Measurements from ENCODE around the gene CTR9.

CTR9 gene

GRCh38 chr11:10780040-10780439 is 29.0 kb downstream of the CTR9 start:
- DNase-seq (ENCODE audit: low read depth in 2 of 2) = no peak

DNA sequence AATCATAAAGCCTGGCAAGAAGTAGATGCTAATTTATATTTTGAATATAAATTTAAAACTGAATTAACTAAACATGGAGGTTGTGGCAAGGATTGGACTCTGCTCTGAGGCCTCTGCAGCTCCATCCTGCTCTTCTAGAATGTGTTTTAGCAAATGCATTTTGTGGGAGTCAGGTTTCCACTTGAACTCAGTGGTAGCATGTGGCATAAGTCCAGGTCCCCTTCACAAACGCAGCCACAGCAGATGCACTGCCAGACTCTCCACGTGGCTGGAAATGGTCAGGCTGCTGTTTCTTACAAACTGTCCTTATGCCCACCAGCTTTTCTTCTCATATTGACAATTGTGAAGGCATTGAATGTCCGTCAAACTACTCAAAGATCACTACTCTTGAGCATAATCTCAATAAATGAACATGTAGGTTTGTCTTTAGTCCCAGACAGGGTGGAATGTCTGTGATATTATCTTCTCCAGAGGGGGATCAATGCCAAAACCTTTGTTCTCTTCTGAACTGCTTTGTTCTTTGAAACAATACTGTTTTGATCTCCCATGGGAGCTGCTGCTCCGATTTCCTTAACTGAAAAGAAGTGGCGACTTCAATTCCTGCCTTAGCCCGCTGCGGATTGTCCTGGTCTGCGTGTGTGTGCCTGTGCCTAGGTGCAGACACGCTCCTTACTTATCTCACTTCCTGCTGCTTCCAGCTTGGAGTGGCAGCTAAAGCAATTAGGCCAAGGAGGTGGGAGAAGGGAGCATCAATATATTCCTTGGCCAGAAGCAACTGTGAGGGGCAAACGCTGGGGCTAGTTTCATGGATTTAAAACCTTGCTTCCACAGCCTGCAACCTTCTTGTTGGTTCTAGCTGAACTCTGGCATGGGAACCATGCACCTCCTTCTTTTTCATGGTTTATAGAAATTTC is 33.4 kb downstream of the CTR9 start:
- no peak for DNase-seq (ENCODE audit: low read depth in 2 of 2)

- no peak for DNase-seq (ENCODE audit: low read depth in 2 of 2)
Measured at GRCh38 chr11:10785146-10785474, 34.1 kb downstream of the CTR9 start.

DNA sequence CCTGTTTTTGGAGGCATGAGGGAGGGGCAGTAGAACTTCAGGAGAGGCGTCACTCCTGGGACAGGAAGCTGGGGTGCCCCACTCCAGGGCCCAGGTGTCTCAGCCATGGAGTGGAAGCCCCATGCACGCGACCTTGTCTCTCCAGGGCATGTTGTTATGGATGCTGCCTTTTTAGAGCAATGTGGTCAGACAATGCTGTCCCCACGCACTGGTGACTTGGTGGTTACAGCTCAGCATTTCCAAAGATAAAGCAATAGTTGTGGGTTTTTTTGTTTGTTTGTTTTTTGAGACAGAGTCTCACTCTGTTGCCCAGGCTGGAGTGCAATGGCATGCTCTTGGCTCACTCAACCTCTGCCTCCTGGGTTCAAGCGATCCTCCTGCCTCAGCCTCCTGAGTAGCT is 35.4 kb downstream of the CTR9 start:
- DNase-seq (ENCODE audit: low read depth in 2 of 2) = no peak

DNA sequence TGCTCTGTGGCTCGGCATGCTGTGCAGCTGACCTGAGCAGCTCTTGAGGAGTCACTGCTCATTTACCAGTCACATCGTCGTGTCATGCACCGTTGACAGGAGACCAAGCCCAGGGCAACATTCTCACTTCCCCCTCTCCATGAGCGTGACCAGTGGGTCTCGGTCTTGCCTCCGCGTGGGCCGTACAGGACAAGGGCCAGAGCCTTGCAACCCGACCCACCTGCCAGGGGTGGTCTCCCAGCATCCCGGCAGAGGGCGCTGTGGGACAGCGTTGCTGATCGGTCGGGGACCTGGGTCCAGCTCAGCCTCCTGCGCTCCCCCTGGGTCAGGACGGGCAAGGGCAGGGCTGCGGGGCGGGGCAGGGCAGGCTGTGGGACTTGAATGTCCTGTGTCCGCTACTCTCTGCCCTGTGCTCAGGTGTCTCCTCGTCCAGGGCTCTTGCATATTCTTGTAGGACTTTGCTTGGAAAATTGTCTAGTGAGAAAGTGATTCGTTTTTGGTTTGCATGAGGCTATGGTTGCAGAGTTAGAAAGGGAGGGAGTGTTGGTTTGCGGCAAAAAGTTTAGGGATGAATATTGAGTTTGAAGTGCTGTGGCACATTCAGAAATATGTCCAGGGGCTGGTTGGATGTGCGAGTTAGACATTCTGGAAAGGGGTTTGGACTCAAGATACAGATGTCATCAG is 41.5 kb downstream of the CTR9 start:
- DNase-seq (ENCODE audit: low read depth in 2 of 2) = peak; percentile 74 to 83

DNA sequence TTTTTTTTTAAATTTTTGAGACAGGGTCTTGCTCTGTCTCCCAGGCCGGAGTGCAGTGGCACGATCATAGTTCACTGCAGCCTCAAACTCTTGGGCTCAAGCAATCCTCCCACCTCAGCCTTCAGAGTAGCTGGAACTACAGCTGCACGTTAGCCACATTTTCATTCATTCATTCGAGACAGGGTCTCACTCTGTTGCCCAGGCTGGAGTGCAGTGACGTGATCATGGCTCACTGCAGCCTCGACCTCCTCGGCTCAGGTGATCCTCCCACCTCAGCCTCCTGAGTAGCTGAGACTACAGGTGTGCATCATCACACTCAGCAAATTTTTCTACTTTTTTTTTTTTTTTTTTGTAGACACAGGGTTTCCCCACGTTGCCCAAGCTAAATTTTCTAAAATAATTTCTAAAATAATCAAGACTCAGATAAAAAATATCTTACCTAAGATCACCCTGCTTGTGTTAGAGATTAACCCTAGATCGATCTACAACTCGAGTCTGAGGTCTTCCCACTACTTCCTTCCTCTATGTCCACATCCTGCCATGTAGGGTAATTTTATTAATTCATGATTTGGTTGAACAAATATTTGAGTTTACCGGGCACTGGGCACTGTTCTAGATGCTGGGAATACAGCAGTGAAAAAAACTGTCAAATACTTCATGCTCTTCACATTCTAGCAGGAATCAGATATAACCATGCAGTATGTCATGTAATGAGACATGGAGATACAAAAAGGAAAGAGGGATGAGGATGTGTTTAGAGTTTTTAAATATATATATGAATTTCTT is 42.6 kb downstream of the CTR9 start:
- no peak for DNase-seq (ENCODE audit: low read depth in 2 of 2)

DNA sequence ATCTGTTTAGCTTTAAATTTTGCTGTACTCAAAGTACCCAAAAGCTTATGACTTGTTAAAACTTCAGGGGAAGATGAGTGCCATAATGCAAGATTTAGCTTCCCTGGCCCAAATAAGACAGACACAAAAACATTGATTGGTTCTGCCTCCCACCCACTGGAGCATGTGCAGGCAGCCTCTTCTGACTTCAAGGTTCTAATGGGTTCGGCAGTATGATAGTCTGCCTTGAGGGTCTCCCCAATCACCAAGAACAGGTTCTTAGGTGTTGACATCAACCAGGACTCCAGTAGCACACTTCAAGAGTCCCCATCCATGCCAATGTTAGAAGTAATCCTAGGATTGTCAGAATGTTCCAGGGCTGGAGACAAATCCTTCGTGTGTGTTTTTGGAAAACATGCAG is 45.1 kb downstream of the CTR9 start:
- no peak for DNase-seq (ENCODE audit: low read depth in 2 of 2)

DNA sequence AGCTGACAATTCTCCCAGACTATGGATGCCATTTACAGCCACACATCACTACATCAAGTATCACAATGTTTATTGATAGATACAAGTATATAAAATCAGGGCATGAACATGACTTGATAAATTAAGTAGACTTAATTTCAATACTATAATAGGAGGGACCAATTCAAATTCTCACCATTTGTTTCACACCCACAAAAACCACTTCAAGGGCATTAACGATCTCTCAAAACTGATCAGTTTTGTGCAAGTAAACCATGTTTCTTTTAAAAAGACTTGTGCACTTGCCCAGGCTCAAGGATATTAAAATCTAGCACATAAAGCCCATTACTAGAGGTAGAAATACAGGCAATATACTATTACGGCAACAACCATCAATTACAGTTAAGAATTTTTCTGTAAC is 46.0 kb downstream of the CTR9 start:
- DNase-seq (ENCODE audit: low read depth in 2 of 2) = no peak

DNA sequence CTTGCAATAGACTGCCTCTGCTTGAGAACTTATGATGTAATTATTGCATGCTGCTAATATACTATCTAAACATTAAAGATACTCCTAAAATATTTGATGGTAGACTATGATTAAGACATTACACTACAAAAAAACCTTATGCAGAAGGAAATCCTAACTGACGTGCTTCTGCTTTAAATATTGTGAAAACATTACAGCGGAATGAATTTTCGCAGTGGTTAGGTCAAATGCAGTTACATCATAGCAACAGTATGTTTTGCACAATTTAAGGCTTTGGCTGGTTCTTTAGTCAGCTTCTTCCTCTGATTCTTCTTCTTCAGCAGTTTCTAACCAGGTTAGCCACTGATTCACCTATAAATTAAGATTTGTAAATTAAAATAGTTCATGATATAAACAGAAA is 46.5 kb downstream of the CTR9 start:
- DNase-seq (ENCODE audit: low read depth in 2 of 2) = no peak

DNA sequence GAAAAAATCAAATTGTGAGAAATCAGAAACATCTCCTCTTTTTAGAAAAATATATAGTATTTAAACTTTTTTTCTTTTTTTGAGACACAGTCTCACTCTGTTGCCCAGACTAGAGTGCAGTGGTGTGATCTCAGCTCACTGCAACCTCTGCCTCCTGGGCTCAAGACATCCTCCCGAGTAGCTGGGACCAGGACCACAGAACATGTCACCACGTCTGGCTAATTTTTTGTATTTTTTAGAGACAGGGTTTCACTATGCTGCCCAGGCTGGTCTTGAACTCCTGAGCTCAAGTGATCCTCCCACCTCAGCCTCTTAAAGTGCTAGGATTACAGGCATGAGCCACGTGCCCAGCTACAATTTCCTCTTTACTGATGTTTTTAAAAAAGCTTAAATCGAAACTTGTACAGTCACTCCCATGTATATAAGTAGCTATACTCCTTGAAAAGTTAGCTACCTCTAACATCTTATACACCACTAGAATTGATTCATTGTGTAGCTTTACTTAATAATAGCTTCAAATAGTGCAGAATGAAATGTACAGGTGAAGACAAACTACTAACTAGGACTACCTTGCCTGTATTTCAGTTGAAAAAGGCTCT is 47.4 kb downstream of the CTR9 start:
- DNase-seq (ENCODE audit: low read depth in 2 of 2) = no peak

- no peak for DNase-seq (ENCODE audit: low read depth in 2 of 2)
Measured at GRCh38 chr11:10800292-10800691, 49.2 kb downstream of the CTR9 start.

DNA sequence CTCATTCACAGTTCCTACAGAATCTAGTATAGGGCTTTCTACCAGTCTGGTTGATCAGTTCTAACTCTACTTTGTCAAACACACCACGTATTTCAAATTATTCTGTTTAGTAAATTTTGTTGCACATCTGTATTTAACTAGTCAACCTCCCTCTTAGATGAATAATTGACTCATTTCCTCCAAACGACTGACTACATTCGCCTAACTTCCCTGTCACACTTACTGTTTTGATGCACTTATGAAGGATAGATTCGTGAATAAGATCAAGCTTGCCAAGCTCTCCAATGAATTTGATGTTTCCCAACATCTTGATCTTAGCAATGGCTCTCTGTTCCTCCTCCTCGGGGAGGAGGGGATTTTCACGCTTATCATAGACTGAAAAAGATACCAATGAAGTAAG is 52.6 kb downstream of the CTR9 start:
- no peak for DNase-seq (ENCODE audit: low read depth in 2 of 2)

DNA sequence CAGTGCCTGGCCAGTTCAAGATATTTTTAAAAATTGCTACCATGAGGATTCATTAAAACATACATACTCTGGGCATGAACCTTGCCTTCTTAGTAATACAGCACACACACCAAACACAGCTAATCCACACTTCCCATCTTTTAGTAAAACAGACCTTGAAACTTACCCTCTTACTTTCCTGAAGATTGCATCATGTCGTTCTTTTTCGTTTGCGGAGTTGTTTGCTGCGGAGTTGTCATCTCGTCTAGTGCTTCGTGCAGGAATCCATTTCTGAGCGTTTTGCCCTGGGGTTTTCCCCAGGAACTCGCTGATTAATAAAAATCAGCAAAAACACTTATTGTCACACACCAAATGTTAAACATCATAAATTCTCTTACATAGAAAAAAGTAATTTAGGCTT is 54.7 kb downstream of the CTR9 start:
- no peak for DNase-seq (ENCODE audit: low read depth in 2 of 2)

GRCh38 chr11:10806206-10806605 is 55.2 kb downstream of the CTR9 start:
- DNase-seq (ENCODE audit: low read depth in 2 of 2) = no peak

DNA sequence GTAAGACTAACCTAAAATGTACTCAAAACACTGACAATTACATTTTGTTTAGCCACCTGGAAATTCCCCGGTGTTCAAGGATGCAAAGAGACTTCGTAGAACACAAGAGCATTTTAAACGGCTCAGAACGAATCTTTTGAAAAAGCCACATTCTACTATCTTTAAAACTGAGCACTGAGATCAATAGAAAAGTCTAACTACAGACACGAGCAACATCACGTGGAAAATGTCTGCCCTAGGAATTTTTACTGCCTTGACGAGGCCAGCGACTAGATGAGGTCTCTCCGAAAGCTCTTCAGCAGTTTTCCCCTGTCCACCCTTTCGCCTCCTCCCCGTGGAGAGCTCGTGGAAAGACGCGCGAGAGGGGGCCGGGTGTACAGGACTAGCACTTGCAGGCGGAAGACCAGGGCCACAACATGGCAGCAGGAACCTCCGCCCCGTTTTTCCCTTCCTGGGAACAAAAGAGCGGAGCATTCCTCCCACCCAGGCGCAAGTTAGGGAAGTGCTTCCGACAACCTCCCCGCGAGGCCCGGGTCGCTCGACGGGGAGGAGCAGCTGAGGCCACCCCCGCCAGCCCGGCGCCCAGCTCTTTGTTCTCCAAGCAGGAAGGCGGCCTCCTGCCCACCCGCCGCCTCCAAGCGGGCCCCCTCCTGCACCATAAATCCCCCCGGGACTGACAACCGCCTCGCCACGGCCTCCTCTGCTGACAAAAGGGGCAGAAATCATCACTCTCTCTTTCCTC is 56.6 kb downstream of the CTR9 start:
- peak in 1 of 2 donors; percentile 17 for DNase-seq (ENCODE audit: low read depth in 2 of 2)

- no peak for DNase-seq (ENCODE audit: low read depth in 2 of 2)
Measured at GRCh38 chr11:10808235-10808552, 57.1 kb downstream of the CTR9 start.

DNA sequence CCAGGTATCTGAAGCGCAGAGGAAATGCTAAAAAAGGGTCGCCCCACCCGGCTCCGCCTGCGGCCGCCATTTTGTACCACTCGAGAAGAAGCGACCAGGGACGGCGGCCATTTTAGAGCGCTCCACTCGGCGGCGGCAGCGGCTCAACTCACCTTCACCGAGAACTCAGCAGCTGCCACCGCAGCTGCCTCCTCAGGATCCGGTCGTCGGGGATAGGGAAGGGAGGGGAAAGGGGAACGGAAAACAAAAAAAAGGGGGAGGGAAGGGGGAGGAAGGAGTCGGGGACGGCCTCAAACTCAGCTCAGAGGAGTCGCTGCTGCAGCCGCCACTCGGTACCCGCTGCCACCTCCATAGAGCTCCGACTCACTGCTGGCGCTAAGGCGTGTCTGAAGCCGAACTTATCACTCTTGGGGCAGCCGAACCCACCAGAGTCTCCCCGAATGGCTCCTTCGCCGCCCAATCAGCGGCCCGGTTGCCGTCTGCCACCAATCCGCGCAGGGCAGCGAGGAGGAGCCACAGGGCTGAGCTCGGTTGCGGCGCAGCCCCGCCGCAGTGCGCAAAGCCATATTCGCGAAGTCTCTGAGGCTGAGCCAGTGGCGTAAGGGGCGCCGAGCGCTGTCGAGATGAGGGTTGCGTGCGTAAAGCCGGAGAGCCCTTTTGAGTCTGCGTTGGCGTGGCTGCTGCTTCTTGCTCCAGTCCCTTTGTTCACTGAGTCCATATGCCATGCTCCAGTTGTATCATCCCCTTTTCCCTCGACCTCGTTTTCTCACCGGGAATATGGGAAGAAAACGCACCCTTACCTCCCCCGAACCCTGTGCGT is 57.7 kb downstream of the CTR9 start, which contains the start of gene EIF4G2:
TSS of gene EIF4G2 (minus strand) at position 374 of the 820 bp plus-strand sequence.
- DNase-seq (ENCODE audit: low read depth in 2 of 2) = peak; percentile 97

- no peak for DNase-seq (ENCODE audit: low read depth in 2 of 2)
Measured at GRCh38 chr11:10809373-10810160, 58.5 kb downstream of the CTR9 start.

GRCh38 chr11:10813945-10814344 is 62.9 kb downstream of the CTR9 start:
- DNase-seq (ENCODE audit: low read depth in 2 of 2) = no peak

- no peak for DNase-seq (ENCODE audit: low read depth in 2 of 2)
Measured at GRCh38 chr11:10818594-10818993, 67.5 kb downstream of the CTR9 start.
